ENCODE measurements around the gene S100PBP. TPM values are rescaled to one million over a fixed set of nuclear protein-coding genes. Genes with fewer than 3 reads are reported as not detected.

The S100PBP gene
- total and polyA plus RNA-seq, 10 of the 15 experiments (the other 5 are each of a cell fraction or from before 2014, with no cell fraction given) = 17.0 to 98.3 (median 40.6) TPM

- H3K9me3 ChIP-seq (replicated peaks; ENCODE audit: control insufficient read depth, insufficient read depth, low read length) = no peaks in the 10 kb centered on the region
- POLR2A ChIA-PET = no interaction called here
- no peaks in the 10 kb centered on the region for H4K20me1 ChIP-seq (ENCODE audit: control insufficient read depth, insufficient read depth)
- FAIRE-seq (no peak), ATAC-seq (no peak), DNase-seq (ENCODE audit: low read depth, low spot score) (no peak)
- no peak overlapping the region for H2AFZ ChIP-seq (ENCODE audit: control insufficient read depth, low read depth, low read length)
- H3K4me3 ChIP-seq = no peak overlapping the region
- no TSS peak for BruUV-seq (replicated peaks)
- in situ Hi-C loops (cut with MboI) = no loop called here
- TF ChIP-seq RUNX3 (IDR thresholded peaks at IDR 0.05; ENCODE audit: low read length) (no peak), POU2F2 (IDR thresholded peaks at IDR 0.05; ENCODE audit: borderline replicate concordance, low read depth, low read length) (no peak), ZNF622 (IDR thresholded peaks at IDR 0.05) (no peak), PBX3 (IDR thresholded peaks at IDR 0.05; ENCODE audit: insufficient replicate concordance, low read depth, low read length) (no peak), SRF (IDR thresholded peaks at IDR 0.05; ENCODE audit: low read depth in 2 of 2, low read length in 2 of 2) (no peak), ZZZ3 (IDR thresholded peaks at IDR 0.05; ENCODE audit: control insufficient read depth, insufficient read length, low read depth) (no peak), ATF3 (IDR thresholded peaks at IDR 0.05; ENCODE audit: borderline replicate concordance, extremely low read depth, low read depth, low read length) (no peak), SREBF1 (IDR thresholded peaks at IDR 0.05; ENCODE audit: low read length) (no peak), SP1 (IDR thresholded peaks at IDR 0.05; ENCODE audit: low read depth, low read length) (no peak), JUND (IDR thresholded peaks at IDR 0.05; ENCODE audit: low read depth, low read length) (no peak), RCOR1 (conservative IDR thresholded peaks at IDR 0.05; ENCODE audit: low read depth, low read length) (no peak), ZNF592 (IDR thresholded peaks at IDR 0.05) (no peak), RB1 (IDR thresholded peaks at IDR 0.05; ENCODE audit: borderline replicate concordance) (no peak), IRF4 (IDR thresholded peaks at IDR 0.05; ENCODE audit: low read depth, low read length) (no peak)
- no peaks in the 10 kb centered on the region for H3K79me2 ChIP-seq (ENCODE audit: control insufficient read depth, insufficient read depth, low read length)
- H3K4me1 ChIP-seq (ENCODE audit: control insufficient read depth, insufficient read depth, low read length) = no peaks in the 10 kb centered on the region
- peaks cover 5 to 14% of the 10 kb centered on the region in 2 experiments for H3K27me3 ChIP-seq (replicated peaks in 1 of 2; ENCODE audit: control insufficient read depth in 2 of 2, insufficient read depth in 2 of 2, low read length in 1 of 2)
- SMC1A ChIA-PET (ENCODE audit: uncharacterized antibody, unreplicated experiment) = interaction anchor here (0.6 kb wide), 1 partner anchor 8 kb away, joined by 3 read pairs; no protein-coding TSS in a partner anchor
- RAD21 ChIA-PET (ENCODE audit: unreplicated experiment) = no interaction called here
- H3K36me3 ChIP-seq (ENCODE audit: control insufficient read depth in 2 of 2, insufficient read depth in 2 of 2, low read length in 1 of 2) = no peaks in the 10 kb centered on the region
- intact Hi-C loops (cut with micrococcal nuclease; ENCODE audit: unreplicated experiment) = no loop called here
- CTCF ChIA-PET = interaction anchor here (0.9 to 1.3 kb wide), 4 partner anchors 9 to 33 kb away, joined by 3 to 7 read pairs (median 4); no protein-coding TSS in a partner anchor
- H3K9ac ChIP-seq (ENCODE audit: control insufficient read depth, insufficient read depth, low read length) = no peak overlapping the region
- WGBS (ENCODE audit: insufficient coverage, insufficient replicate concordance, low lambda C conversion rate, missing lambda C conversion rate) = 69% methylated on average over 8 of the region's 9 CpGs
- no peak overlapping the region for H3K27ac ChIP-seq (ENCODE audit: control insufficient read depth, insufficient read depth)
- no peak overlapping the region for H3K4me2 ChIP-seq (ENCODE audit: control insufficient read depth, insufficient read depth)
Observed at GRCh38 chr1:32898056-32898455, 80.6 kb downstream of the S100PBP start.

Measured in GM12878 (cell line).